NCI-H2171 treated with DMSO at 0.1 percent for 48 hours (cell line): ENCODE measurements around the gene CRYGN.

Source experiments
- DNase-seq: peaks from one replicate; lab custom pipeline; 2025; lab: John Stamatoyannopoulos, UW

CRYGN gene

GRCh38 chr7:151438864-151439601 lies 908 bp downstream of the CRYGN start:
- no peak for DNase-seq

- no peak for DNase-seq
Measured at GRCh38 chr7:151437866-151438516, 1.9 kb downstream of the CRYGN start.

GRCh38 chr7:151437159-151437553 lies 2.8 kb downstream of the CRYGN start:
- no peak for DNase-seq

GRCh38 chr7:151436446-151437158 lies 3.3 kb downstream of the CRYGN start:
- no peak for DNase-seq

- DNase-seq = no peak
Measured at GRCh38 chr7:151435971-151436370, 4.0 kb downstream of the CRYGN start.

GRCh38 chr7:151435103-151435916 lies 4.6 kb downstream of the CRYGN start:
- DNase-seq = no peak

GRCh38 chr7:151434549-151434948 lies 5.4 kb downstream of the CRYGN start:
- DNase-seq = no peak

- DNase-seq = no peak
Measured at GRCh38 chr7:151433721-151434400, 6.1 kb downstream of the CRYGN start.

GRCh38 chr7:151432658-151433521 lies 7.1 kb downstream of the CRYGN start:
- no peak for DNase-seq

GRCh38 chr7:151431768-151432311 lies 8.1 kb downstream of the CRYGN start:
- no peak for DNase-seq

GRCh38 chr7:151431281-151431767 lies 8.6 kb downstream of the CRYGN start:
- no peak for DNase-seq

GRCh38 chr7:151430391-151431205 lies 9.3 kb downstream of the CRYGN start:
- no peak for DNase-seq

GRCh38 chr7:151429560-151430331 lies 10.2 kb downstream of the CRYGN start:
- no peak for DNase-seq

GRCh38 chr7:151429237-151429559 lies 10.7 kb downstream of the CRYGN start:
- no peak for DNase-seq

GRCh38 chr7:151428378-151429236 lies 11.3 kb downstream of the CRYGN start:
- DNase-seq = no peak

- peak; percentile 66 for DNase-seq
Measured at GRCh38 chr7:151427705-151428377, 12.1 kb downstream of the CRYGN start.
